NCI-H187 treated with DMSO at 0.1 percent for 48 hours (cell line): ENCODE results near the gene NXPH3.

Experiments
- DNase-seq: peaks from one replicate; lab custom pipeline; 2025; lab: John Stamatoyannopoulos, UW

NXPH3 gene

GRCh38 chr17:49576088-49576916, 631 bp downstream of the NXPH3 start:
- no peak for DNase-seq

- DNase-seq: no peak
These were observed 1.4 kb downstream of the NXPH3 start for GRCh38 chr17:49576917-49577649.

GRCh38 chr17:49577650-49577934, 1.9 kb downstream of the NXPH3 start:
- DNase-seq: no peak

GRCh38 chr17:49577963-49578362, 2.3 kb downstream of the NXPH3 start:
- DNase-seq: no peak

- DNase-seq: no peak
These were observed 2.7 kb downstream of the NXPH3 start for GRCh38 chr17:49578414-49578813.

GRCh38 chr17:49578952-49579500, 3.4 kb downstream of the NXPH3 start:
- no peak for DNase-seq

- no peak for DNase-seq
These were observed 3.9 kb downstream of the NXPH3 start for GRCh38 chr17:49579522-49579921.

- no peak for DNase-seq
These were observed 4.5 kb downstream of the NXPH3 start for GRCh38 chr17:49580055-49580721.

- DNase-seq: no peak
These were observed 5.4 kb downstream of the NXPH3 start for GRCh38 chr17:49580981-49581647.

GRCh38 chr17:49581648-49581998, 6.0 kb downstream of the NXPH3 start:
- DNase-seq: no peak

- DNase-seq: no peak
These were observed 6.5 kb downstream of the NXPH3 start for GRCh38 chr17:49582055-49582722.

- DNase-seq: no peak
These were observed 7.1 kb downstream of the NXPH3 start for GRCh38 chr17:49582789-49583188.

- no peak for DNase-seq
These were observed 7.6 kb downstream of the NXPH3 start for GRCh38 chr17:49583226-49583625.

- DNase-seq: no peak
These were observed 8.2 kb downstream of the NXPH3 start for GRCh38 chr17:49583889-49584288.

- DNase-seq: no peak
These were observed 9.9 kb downstream of the NXPH3 start for GRCh38 chr17:49585422-49586027.

GRCh38 chr17:49587366-49588073, 11.8 kb downstream of the NXPH3 start:
- no peak for DNase-seq

- DNase-seq: no peak
These were observed 12.6 kb downstream of the NXPH3 start for GRCh38 chr17:49588312-49588711.

GRCh38 chr17:49588726-49589576, 13.3 kb downstream of the NXPH3 start:
- no peak for DNase-seq

- DNase-seq: no peak
These were observed 13.9 kb downstream of the NXPH3 start for GRCh38 chr17:49589577-49589927.

GRCh38 chr17:49590874-49591273, 15.2 kb downstream of the NXPH3 start:
- no peak for DNase-seq
